GM12872 (cell line): Measurements from ENCODE around the gene OR9A2.

Experiments
- CTCF ChIP-seq: IDR thresholded peaks from 3 replicates; pipeline ENCODE4 v1.5.1; 2011; ENCODE audit warnings: low read depth, mild to moderate bottlenecking, low read length, moderate library complexity; ENCODE audit not compliant: insufficient read depth

OR9A2 gene, protein sequence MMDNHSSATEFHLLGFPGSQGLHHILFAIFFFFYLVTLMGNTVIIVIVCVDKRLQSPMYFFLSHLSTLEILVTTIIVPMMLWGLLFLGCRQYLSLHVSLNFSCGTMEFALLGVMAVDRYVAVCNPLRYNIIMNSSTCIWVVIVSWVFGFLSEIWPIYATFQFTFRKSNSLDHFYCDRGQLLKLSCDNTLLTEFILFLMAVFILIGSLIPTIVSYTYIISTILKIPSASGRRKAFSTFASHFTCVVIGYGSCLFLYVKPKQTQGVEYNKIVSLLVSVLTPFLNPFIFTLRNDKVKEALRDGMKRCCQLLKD

DNA sequence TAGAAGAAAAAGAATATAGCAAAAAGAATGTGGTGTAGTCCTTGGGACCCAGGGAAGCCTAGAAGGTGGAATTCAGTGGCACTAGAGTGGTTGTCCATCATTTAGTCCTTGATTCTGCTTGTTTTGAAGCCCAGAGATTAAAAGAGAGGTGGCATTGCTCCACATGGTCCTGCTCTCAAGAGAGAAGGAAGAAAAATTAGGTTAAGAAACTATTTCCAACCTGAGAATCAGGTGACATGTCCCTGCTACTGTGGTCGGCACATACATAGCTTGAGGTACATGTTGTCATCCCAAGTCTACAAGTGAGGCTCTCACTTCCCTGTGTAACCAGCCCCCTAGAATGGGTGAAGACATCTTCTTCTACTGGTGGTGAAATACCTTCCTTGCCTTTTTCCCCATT lies at the start of gene OR9A2:
Gene OR9A2, minus strand, starts transcription at position 101 of the 400 bp plus-strand sequence. Its CDS starts 0 bp downstream, at position 101.
- TF ChIP-seq CTCF = no peak

- no peak for TF ChIP-seq CTCF
These were observed 47.2 kb upstream of the OR9A2 start for GRCh38 chr7:143074141-143074540.

- TF ChIP-seq CTCF = no peak
These were observed 46.6 kb upstream of the OR9A2 start for GRCh38 chr7:143073556-143073955.

- TF ChIP-seq CTCF = no peak
These were observed 43.1 kb upstream of the OR9A2 start for GRCh38 chr7:143069912-143070500.

GRCh38 chr7:143068446-143068845 lies 41.5 kb upstream of the OR9A2 start:
- no peak for TF ChIP-seq CTCF

- TF ChIP-seq CTCF = no peak
These were observed 36.8 kb upstream of the OR9A2 start for GRCh38 chr7:143063741-143064140.

- no peak for TF ChIP-seq CTCF
These were observed 28.8 kb upstream of the OR9A2 start for GRCh38 chr7:143055754-143056153.
